Endothelial cell (in vitro differentiated cells): ENCODE data around the gene ECHDC1. TPM values are rescaled to one million over a fixed set of nuclear protein-coding genes. Genes with fewer than 3 reads are reported as not detected.

Experiments used
- DNase-seq: peaks from one replicate; pipeline ENCODE4 v3.0.0; 2021; ENCODE audit warnings: low spot score
- H3K27ac Mint-ChIP-seq: one replicate; pipeline ENCODE4 v1.8.0; 2021; ENCODE audit warnings: mixed read lengths, inconsistent platforms; ENCODE audit not compliant: unreplicated experiment
- H3K27me3 Mint-ChIP-seq: one replicate; pipeline ENCODE4 v1.8.0; 2021; ENCODE audit warnings: mild to moderate bottlenecking, moderate library complexity, mixed read lengths, inconsistent platforms; ENCODE audit not compliant: unreplicated experiment
- H3K36me3 Mint-ChIP-seq: one replicate; pipeline ENCODE4 v1.8.0; 2021; ENCODE audit warnings: mild to moderate bottlenecking, low read depth, mixed read lengths, inconsistent platforms; ENCODE audit not compliant: unreplicated experiment
- H3K4me1 Mint-ChIP-seq: one replicate; pipeline ENCODE4 v1.8.0; 2021; ENCODE audit warnings: mild to moderate bottlenecking, mixed read lengths, inconsistent platforms; ENCODE audit not compliant: unreplicated experiment
- H3K4me3 Mint-ChIP-seq: one replicate; pipeline ENCODE4 v1.8.0; 2021; ENCODE audit warnings: mild to moderate bottlenecking, mixed read lengths, inconsistent platforms; ENCODE audit not compliant: unreplicated experiment
- H3K9me3 Mint-ChIP-seq: one replicate; pipeline ENCODE4 v1.8.0; 2021; ENCODE audit warnings: mixed read lengths, inconsistent platforms; ENCODE audit not compliant: unreplicated experiment
- total RNA-seq: library from RNA; stranded (reverse); fragmentation: NEBNext Ultra II Directional; extraction: Animal tissue kit (Norgen Biotek cat#: 25700); gene quantifications from one replicate; pipeline ENCODE4 v1.2.1, GENCODE V29; 2021; ENCODE audit not compliant: unreplicated experiment
- TF ChIP-seq, protein P1 (sequence below): fragments of 200-600 bp; sonication (generic); IDR thresholded peaks from one replicate; pipeline ENCODE4 v1.5.0; 2021; ENCODE audit warnings: antibody characterized with exemption; ENCODE audit not compliant: unreplicated experiment

ECHDC1 gene
- total RNA-seq, 1 donor from 2014 or later = 84.1 TPM

DNA sequence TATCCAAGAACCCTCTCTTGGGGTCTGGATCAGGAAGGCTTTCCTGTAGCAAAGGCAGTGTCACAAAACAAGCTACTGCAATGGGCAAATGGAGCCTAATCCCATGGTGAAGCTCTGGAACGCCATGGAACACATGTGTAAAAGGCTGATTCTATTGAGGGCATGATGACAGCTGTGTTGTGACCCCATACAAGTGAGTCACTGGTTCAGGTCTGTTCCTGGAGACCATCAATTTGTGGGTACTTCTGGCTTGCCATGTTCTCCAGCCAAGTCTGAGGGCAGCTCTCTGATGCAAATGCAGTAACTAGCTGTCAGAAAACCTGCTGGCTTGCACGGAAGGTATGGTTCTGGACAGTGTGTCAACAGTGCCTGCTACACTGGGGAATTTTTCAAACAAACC, 33.3 kb upstream of the ECHDC1 start:
- Mint-ChIP-seq H3K4me3 (no peak overlapping the region), H3K36me3 (no peaks in the 10 kb centered on the region), H3K27me3 (no peaks in the 10 kb centered on the region), H3K27ac (no peak overlapping the region), H3K9me3 (no peaks in the 10 kb centered on the region), H3K4me1 (no peaks in the 10 kb centered on the region)
- DNase-seq = no peak
- TF ChIP-seq, protein P1, sequence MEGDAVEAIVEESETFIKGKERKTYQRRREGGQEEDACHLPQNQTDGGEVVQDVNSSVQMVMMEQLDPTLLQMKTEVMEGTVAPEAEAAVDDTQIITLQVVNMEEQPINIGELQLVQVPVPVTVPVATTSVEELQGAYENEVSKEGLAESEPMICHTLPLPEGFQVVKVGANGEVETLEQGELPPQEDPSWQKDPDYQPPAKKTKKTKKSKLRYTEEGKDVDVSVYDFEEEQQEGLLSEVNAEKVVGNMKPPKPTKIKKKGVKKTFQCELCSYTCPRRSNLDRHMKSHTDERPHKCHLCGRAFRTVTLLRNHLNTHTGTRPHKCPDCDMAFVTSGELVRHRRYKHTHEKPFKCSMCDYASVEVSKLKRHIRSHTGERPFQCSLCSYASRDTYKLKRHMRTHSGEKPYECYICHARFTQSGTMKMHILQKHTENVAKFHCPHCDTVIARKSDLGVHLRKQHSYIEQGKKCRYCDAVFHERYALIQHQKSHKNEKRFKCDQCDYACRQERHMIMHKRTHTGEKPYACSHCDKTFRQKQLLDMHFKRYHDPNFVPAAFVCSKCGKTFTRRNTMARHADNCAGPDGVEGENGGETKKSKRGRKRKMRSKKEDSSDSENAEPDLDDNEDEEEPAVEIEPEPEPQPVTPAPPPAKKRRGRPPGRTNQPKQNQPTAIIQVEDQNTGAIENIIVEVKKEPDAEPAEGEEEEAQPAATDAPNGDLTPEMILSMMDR = no peak

DNA sequence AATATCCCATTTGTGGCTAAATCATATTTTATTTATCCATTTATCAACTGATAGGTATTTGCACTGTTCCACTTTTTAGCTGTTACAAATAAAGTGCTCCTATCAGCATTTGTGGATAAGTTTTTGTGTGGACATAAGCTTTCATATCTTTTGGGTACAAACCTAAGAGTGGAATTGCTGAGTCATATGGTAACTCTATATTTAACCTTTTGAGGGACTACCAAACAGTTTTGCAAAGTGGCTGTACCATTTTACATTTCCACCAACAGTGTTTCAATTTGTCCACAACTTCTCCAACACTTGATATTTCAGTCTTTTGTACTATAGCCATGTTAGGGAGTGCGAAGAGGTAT, 23.6 kb upstream of the ECHDC1 start:
- Mint-ChIP-seq H3K27me3 (peaks cover 1% of the 10 kb centered on the region), H3K27ac (no peak overlapping the region), H3K9me3 (no peaks in the 10 kb centered on the region)

DNA sequence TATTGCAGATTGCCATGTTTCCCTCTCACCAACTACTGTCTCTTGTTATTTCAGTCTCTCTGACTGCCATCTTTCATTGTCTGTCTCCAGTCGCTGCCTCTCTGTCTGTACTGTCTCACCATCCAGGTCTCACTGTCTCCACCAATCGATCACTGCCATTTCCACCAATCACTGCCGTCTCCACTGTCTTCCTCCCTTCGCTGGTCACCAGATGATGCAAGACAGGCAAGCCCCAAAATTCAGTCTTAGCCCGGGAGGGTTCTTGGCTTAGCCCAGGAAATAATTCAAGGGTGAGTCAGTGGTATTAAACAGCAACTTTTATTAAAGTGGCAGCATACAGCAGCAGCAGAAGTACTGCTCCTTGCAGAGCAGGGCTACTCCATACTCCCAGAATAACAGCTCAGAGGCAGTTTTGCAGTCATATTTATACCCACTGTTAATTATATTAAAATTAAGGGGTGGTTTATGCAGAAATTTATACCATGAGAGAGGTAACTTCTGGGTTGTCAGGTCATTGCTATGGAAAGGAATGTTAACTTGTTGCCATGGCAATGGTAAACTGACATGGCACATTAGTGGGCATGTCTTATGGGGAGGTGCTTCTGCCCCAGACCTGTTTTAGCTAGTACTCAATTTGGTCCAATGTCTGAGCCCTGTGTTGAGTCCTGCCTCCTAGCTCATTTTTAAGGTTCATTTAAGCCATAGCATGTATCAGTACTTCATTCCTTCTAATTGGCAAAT, 23.0 kb upstream of the ECHDC1 start:
- H3K4me1 Mint-ChIP-seq = no peaks in the 10 kb centered on the region
- no peak overlapping the region for H3K27ac Mint-ChIP-seq
- H3K4me3 Mint-ChIP-seq = no peak overlapping the region
- H3K27me3 Mint-ChIP-seq = peaks cover 1% of the 10 kb centered on the region
- DNase-seq = no peak
- H3K9me3 Mint-ChIP-seq = no peaks in the 10 kb centered on the region
- H3K36me3 Mint-ChIP-seq = peaks cover 12% of the 10 kb centered on the region
- TF ChIP-seq, protein P1 = no peak

More for the DNA sequence above, 23.6 kb upstream of the ECHDC1 start:
- Mint-ChIP-seq H3K4me1 (no peaks in the 10 kb centered on the region), H3K4me3 (no peak overlapping the region), H3K36me3 (peaks cover 12% of the 10 kb centered on the region)
- TF ChIP-seq, protein P1 = no peak
- DNase-seq = no peak

DNA sequence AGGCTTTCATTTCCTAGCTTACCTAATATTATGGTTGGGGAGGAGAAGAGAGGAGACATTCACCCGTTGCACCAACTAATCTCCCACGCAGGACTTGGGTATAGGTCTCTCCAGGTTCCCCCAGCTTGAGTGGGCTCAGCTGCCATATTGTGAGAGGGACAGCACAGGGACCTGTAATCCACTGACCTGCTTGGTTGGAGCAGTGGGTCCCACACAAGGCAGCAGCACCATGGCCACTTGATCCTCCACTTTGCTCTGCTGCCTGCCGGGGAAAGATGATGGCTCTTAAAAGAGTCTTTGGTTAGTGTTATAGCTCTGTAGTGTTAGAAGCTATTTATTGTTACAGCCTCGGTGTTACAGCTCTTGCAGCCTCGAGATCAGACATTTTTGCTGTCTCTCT, 22.5 kb upstream of the ECHDC1 start:
- Mint-ChIP-seq H3K27me3 (peaks cover 1% of the 10 kb centered on the region), H3K4me1 (no peaks in the 10 kb centered on the region), H3K27ac (no peak overlapping the region), H3K9me3 (no peaks in the 10 kb centered on the region), H3K4me3 (no peak overlapping the region), H3K36me3 (peaks cover 12% of the 10 kb centered on the region)
- TF ChIP-seq, protein P1 = no peak
- DNase-seq = no peak

DNA sequence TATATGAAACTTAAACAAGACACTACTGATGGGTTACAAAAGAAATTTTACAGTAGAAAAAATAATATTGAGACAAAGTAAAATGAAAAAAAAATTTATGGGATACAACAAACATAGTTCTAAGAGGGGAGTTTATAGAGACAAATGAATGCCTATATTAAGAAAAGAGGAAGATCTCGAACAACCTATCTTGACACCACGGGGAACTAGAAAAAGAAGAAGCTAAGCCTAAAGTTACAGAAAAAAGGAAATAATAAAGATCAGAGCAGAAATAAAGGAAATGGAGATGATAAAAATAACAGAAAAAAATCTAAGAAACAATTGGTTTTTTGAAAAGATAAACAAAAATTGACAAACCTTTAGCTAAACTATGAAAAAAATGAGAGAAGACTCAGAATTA, 9.1 kb upstream of the ECHDC1 start:
- peaks cover 8% of the 10 kb centered on the region for H3K4me1 Mint-ChIP-seq
- H3K4me3 Mint-ChIP-seq = no peak overlapping the region
- no peak overlapping the region for H3K27ac Mint-ChIP-seq
- H3K9me3 Mint-ChIP-seq = no peaks in the 10 kb centered on the region
- no peak for DNase-seq
- H3K27me3 Mint-ChIP-seq = no peaks in the 10 kb centered on the region
- H3K36me3 Mint-ChIP-seq = peaks cover 17% of the 10 kb centered on the region
- TF ChIP-seq, protein P1 = no peak
